GM12878 (cell line): Measurements from ENCODE around the gene LPAR5. TPM values are rescaled to one million over a fixed set of nuclear protein-coding genes. Genes with fewer than 3 reads are reported as not detected.

Source experiments
- ATAC-seq: fragments of 200-7000 bp; cut with Tn5 transposase; 3 replicates; pipeline ENCODE4 v1.9.1; 2020; ENCODE audit warnings: mild to moderate bottlenecking, moderate library complexity
- BruUV-seq: library from RNA; stranded (reverse); fragments of 400-500 nt; replicated peaks from 2 replicates; lab custom pipeline; 2021; lab: Mats Ljungman, UMichigan
- CTCF ChIA-PET: fragments of 300-600 bp; sonication (Branson Sonifier 250); formaldehyde crosslinking; extraction: SDS; loops from one replicate; lab custom pipeline; 2021; ENCODE audit warnings: inconsistent platforms; lab: Yijun Ruan, JAX
- POLR2A ChIA-PET: fragments of 350-600 bp; formaldehyde crosslinking; extraction: SDS; loops from one replicate; lab custom pipeline; 2021; ENCODE audit warnings: inconsistent platforms; lab: Charles Lee
- RAD21 ChIA-PET: fragments of 300-600 bp; sonication (Branson Sonifier 250); formaldehyde crosslinking; loops from one replicate; lab custom pipeline; 2023; ENCODE audit warnings: antibody characterized with exemption; ENCODE audit not compliant: unreplicated experiment; lab: Charles Lee
- SMC1A ChIA-PET: fragments of 300-600 bp; sonication (Branson Sonifier 250); formaldehyde crosslinking; loops from one replicate; lab custom pipeline; 2023; ENCODE audit not compliant: unreplicated experiment, uncharacterized antibody; lab: Charles Lee
- DNase-seq: peaks from one replicate; pipeline ENCODE4 v3.0.0-alpha.2; 2011; ENCODE audit warnings: low read depth, low spot score
- FAIRE-seq: peaks from 3 replicates; lab custom pipeline; 2011; peaks lifted over from hg19 to GRCh38; lab: Jason Lieb, UNC
- H2AFZ ChIP-seq: 2 replicates; pipeline ENCODE4 v1.6.0; 2011; ENCODE audit warnings: low read depth, low read length, control low read depth; ENCODE audit not compliant: control insufficient read depth
- H3K27ac ChIP-seq: 2 replicates; pipeline ENCODE4 v1.5.1; 2011; ENCODE audit warnings: control low read depth; ENCODE audit not compliant: control insufficient read depth, insufficient read depth
- H3K27me3 ChIP-seq, 2 experiments: replicated peaks in 1 of 2; 2 replicates each; pipeline versions ENCODE4 v1.6.0 to v1.6.1; 2011; ENCODE audit warnings: low read length in 1 of 2; ENCODE audit not compliant: control insufficient read depth in 2 of 2, insufficient read depth in 2 of 2
- H3K36me3 ChIP-seq, 2 experiments: 2 replicates each; pipeline ENCODE4 v1.5.1; 2011; ENCODE audit warnings: low read length in 1 of 2; ENCODE audit not compliant: control insufficient read depth in 2 of 2, insufficient read depth in 2 of 2
- H3K4me1 ChIP-seq: 2 replicates; pipeline ENCODE4 v1.6.1; 2011; ENCODE audit warnings: mild to moderate bottlenecking, low read length, moderate library complexity, mixed read lengths; ENCODE audit not compliant: control insufficient read depth, insufficient read depth
- H3K4me2 ChIP-seq: 2 replicates; pipeline ENCODE4 v1.6.0; 2011; ENCODE audit warnings: control low read depth; ENCODE audit not compliant: control insufficient read depth, insufficient read depth
- H3K4me3 ChIP-seq: fragments of 200-600 bp; sonication (generic); 2 replicates; pipeline ENCODE4 v1.5.1; 2016
- H3K79me2 ChIP-seq: 2 replicates; pipeline ENCODE4 v1.6.0; 2011; ENCODE audit warnings: low read length; ENCODE audit not compliant: control insufficient read depth, insufficient read depth
- H3K9ac ChIP-seq: 2 replicates; pipeline ENCODE4 v1.8.0; 2011; ENCODE audit warnings: low read length, control low read depth, mixed read lengths; ENCODE audit not compliant: control insufficient read depth, insufficient read depth
- H3K9me3 ChIP-seq: replicated peaks from 3 replicates; pipeline ENCODE4 v1.5.1; 2011; ENCODE audit warnings: mild to moderate bottlenecking, low read length; ENCODE audit not compliant: control insufficient read depth, insufficient read depth
- H4K20me1 ChIP-seq: 2 replicates; pipeline ENCODE4 v1.6.0; 2011; ENCODE audit not compliant: control insufficient read depth, insufficient read depth
- BACH1 ChIP-seq: fragments of 450-650 bp; IDR thresholded peaks from 2 replicates; pipeline ENCODE4 v1.6.1; 2017; ENCODE audit warnings: mild to moderate bottlenecking, borderline replicate concordance
- BRCA1 ChIP-seq: IDR thresholded peaks from 2 replicates; pipeline ENCODE4 v1.6.1; 2011; ENCODE audit warnings: low read depth, low read length, improper control_type of control experiment
- CBFB ChIP-seq: IDR thresholded peaks from 2 replicates; pipeline ENCODE4 v1.6.1; 2016; ENCODE audit warnings: antibody characterized with exemption, low read depth
- CUX1 ChIP-seq: IDR thresholded peaks from 2 replicates; pipeline ENCODE4 v1.6.1; 2012; ENCODE audit warnings: improper control_type of control experiment, low read depth, low read length; ENCODE audit not compliant: insufficient replicate concordance
- E4F1 ChIP-seq: fragments of 450-650 bp; IDR thresholded peaks from 2 replicates; pipeline ENCODE4 v1.6.1; 2018; ENCODE audit warnings: borderline replicate concordance, mild to moderate bottlenecking; ENCODE audit not compliant: partially characterized antibody
- GABPA ChIP-seq: IDR thresholded peaks from 2 replicates; pipeline ENCODE4 v1.6.1; 2014; ENCODE audit warnings: antibody characterized with exemption, low read depth, mild to moderate bottlenecking, inconsistent platforms
- GATAD2B ChIP-seq: fragments of 450-650 bp; conservative IDR thresholded peaks from 2 replicates; pipeline ENCODE4 v1.6.1; 2017; ENCODE audit warnings: low read depth, mild to moderate bottlenecking, moderate library complexity
- HDAC2 ChIP-seq: fragments of 200-600 bp; sonication (generic); IDR thresholded peaks from 2 replicates; pipeline ENCODE4 v1.6.1; 2017
- IRF5 ChIP-seq: fragments of 450-650 bp; IDR thresholded peaks from 2 replicates; pipeline ENCODE4 v1.6.1; 2017; ENCODE audit warnings: borderline replicate concordance
- MLLT1 ChIP-seq: fragments of 450-650 bp; IDR thresholded peaks from 2 replicates; pipeline ENCODE4 v1.6.1; 2016; ENCODE audit warnings: mild to moderate bottlenecking
- RELA ChIP-seq: fragments of 450-650 bp; IDR thresholded peaks from 2 replicates; pipeline ENCODE4 v1.8.0; 2014; ENCODE audit warnings: borderline replicate concordance; ENCODE audit not compliant: partially characterized antibody
- RFX5 ChIP-seq: IDR thresholded peaks from 2 replicates; pipeline ENCODE4 v1.6.1; 2011; ENCODE audit warnings: low read depth, low read length, improper control_type of control experiment
- SIX5 ChIP-seq: IDR thresholded peaks from 2 replicates; pipeline ENCODE4 v1.6.1; 2011; ENCODE audit warnings: mild to moderate bottlenecking, low read depth, low read length, moderate library complexity; ENCODE audit not compliant: severe bottlenecking
- ZNF622 ChIP-seq: fragments of 450-650 bp; IDR thresholded peaks from 2 replicates; pipeline ENCODE4 v1.6.1; 2017; ENCODE audit warnings: mild to moderate bottlenecking, inconsistent platforms
- WGBS: methylation state at CpG from one replicate; pipeline ENCODE4 v1.1.6; 2016; ENCODE audit warnings: low lambda C conversion rate; ENCODE audit not compliant: insufficient replicate concordance, insufficient coverage; ENCODE audit errors: missing lambda C conversion rate; 5-methylcytosine and 5-hydroxymethylcytosine counted together
- in situ Hi-C: fragments of 300-500 bp; cut with MboI; formaldehyde crosslinking; loops from 9 replicates; pipeline ENCODE4 v1.14.3; 2018; ENCODE audit warnings: mixed read lengths
- intact Hi-C: fragments of 100-400 bp; cut with micrococcal nuclease; formaldehyde crosslinking; loops from one replicate; pipeline ENCODE4 v1.14.2; 2022; ENCODE audit not compliant: unreplicated experiment
- polyA plus RNA-seq, 11 experiments: library from polyadenylated mRNA; depleted of rRNA in 4 of 11; unstranded in 6 of 11; stranded (reverse) in 5 of 11; fragments of >200 nt; fragmentation: Nextera tagmentation in 4 of 11; fragmentation: Illumina TruSeq in 1 of 11; extraction: Ambion mirVana in 4 of 11; extraction: Trizol in 1 of 11; gene quantifications; 1 replicate in 1 of 11; 2 replicates in 10 of 11; pipeline versions ENCODE4 v1.2.1 to v1.2.3, GENCODE V29; 2011 to 2016; ENCODE audit warnings: inconsistent platforms in 2 of 11, missing spikeins in 2 of 11, low read depth in 1 of 11
- total RNA-seq, 4 experiments: library from RNA; depleted of rRNA in 3 of 4; stranded (reverse); fragments of >200 nt in 3 of 4; fragmentation: Illumina TruSeq in 1 of 4; extraction: Trizol in 1 of 4; gene quantifications; 2 replicates each; pipeline versions ENCODE4 v1.2.1 to v1.2.3, GENCODE V29; 2013 to 2021

Gene LPAR5
- total and polyA plus RNA-seq, 10 of the 15 experiments (the other 5 are each of a cell fraction or from before 2014, with no cell fraction given) = 1.3 to 7.9 (median 5.3) TPM

GRCh38 chr12:6664902-6665301 lies 29.1 kb upstream of the LPAR5 start:
- Histone ChIP-seq H3K4me2 (no peak overlapping the region), H3K36me3 (peaks cover 16 to 18% of the 10 kb centered on the region in 2 experiments), H3K9ac (no peak overlapping the region), H3K27ac (no peak overlapping the region), H3K4me1 (no peaks in the 10 kb centered on the region; the same call in 1 of the 2 replicates), H3K4me3 (no peak overlapping the region), H4K20me1 (no peaks in the 10 kb centered on the region), H3K9me3 (no peaks in the 10 kb centered on the region), H3K79me2 (peaks cover 8% of the 10 kb centered on the region), H2AFZ (no peak overlapping the region), H3K27me3 (no peaks in the 10 kb centered on the region)
- RAD21 ChIA-PET = interaction anchor here (1.3 to 2.4 kb wide), 3 partner anchors 24 to 59 kb away, joined by 3 to 10 read pairs (median 7); partner anchors contain the start of genes COPS7A and ZNF384
- CTCF ChIA-PET = interaction anchor here (0.6 to 2.9 kb wide), 6 partner anchors 21 to 101 kb away, joined by 3 to 24 read pairs (median 4); partner anchors contain the start of genes COPS7A, LPAR5 and MLF2
- no TSS peak for BruUV-seq
- 100% methylated on average over 2 of the region's 2 CpGs for WGBS
- ATAC-seq (no peak), FAIRE-seq (no peak), DNase-seq (no peak)
- in situ Hi-C loops (no loop called here), intact Hi-C loops (loop anchor here (5.0 kb wide), 1 partner anchor 48 kb away; no protein-coding TSS in a partner anchor)
- SMC1A ChIA-PET = interaction anchor here (0.8 to 2.7 kb wide), 5 partner anchors 10 to 27 kb away, joined by 3 to 9 read pairs (median 4); partner anchors contain the start of gene ZNF384
- POLR2A ChIA-PET = interaction anchor here (0.6 to 2.1 kb wide), 5 partner anchors 25 to 112 kb away, joined by 3 to 12 read pairs (median 5); partner anchors contain the start of genes COPS7A and ZNF384
- TF ChIP-seq MLLT1 (no peak), GATAD2B (no peak), BRCA1 (no peak), CBFB (no peak), IRF5 (no peak), BACH1 (no peak), RELA (no peak), RFX5 (no peak), E4F1 (no peak), HDAC2 (no peak), GABPA (no peak), SIX5 (no peak), CUX1 (no peak), ZNF622 (no peak)
